Endothelial cell of umbilical vein (primary cell): ENCODE data around the gene CCDC28A. TPM values are rescaled to one million over a fixed set of nuclear protein-coding genes. Genes with fewer than 3 reads are reported as not detected.

Experiments
- BruUV-seq: library from RNA; stranded (reverse); fragments of 400-500 nt; replicated peaks from 2 replicates; lab custom pipeline; 2021; lab: Mats Ljungman, UMichigan
- CTCF ChIA-PET: fragments of 300-600, 350-600 bp; sonication (Branson Sonifier 250); formaldehyde crosslinking; loops from one replicate; lab custom pipeline; 2021; ENCODE audit warnings: antibody characterized with exemption, inconsistent platforms; lab: Charles Lee
- POLR2A ChIA-PET: fragments of 300-600, 350-600 bp; sonication (Branson Sonifier 250); formaldehyde crosslinking; loops from one replicate; lab custom pipeline; 2021; ENCODE audit warnings: antibody characterized with exemption, inconsistent platforms; lab: Charles Lee
- DNase-seq: peaks from one replicate; pipeline ENCODE4 v3.0.0-alpha.2; 2011; ENCODE audit warnings: low read depth, low spot score
- FAIRE-seq: peaks from 2 replicates; lab custom pipeline; 2011; peaks lifted over from hg19 to GRCh38; lab: Jason Lieb, UNC
- H2AFZ ChIP-seq: 2 replicates; pipeline ENCODE4 v1.6.0; 2012; ENCODE audit warnings: low read depth, low read length, control low read depth, inconsistent platforms
- H3K27ac ChIP-seq: 2 replicates; pipeline ENCODE4 v1.5.1; 2011; ENCODE audit warnings: low read depth, mild to moderate bottlenecking, control low read depth, low read length, moderate library complexity; ENCODE audit not compliant: insufficient read depth
- H3K27me3 ChIP-seq, 2 experiments: 2 replicates each; pipeline versions ENCODE4 v1.6.0 to v1.6.1; 2011; ENCODE audit warnings: low read length in 2 of 2, mixed read lengths in 1 of 2; ENCODE audit not compliant: control insufficient read depth in 2 of 2, insufficient read depth in 2 of 2
- H3K36me3 ChIP-seq, 2 experiments: 2 replicates in 1 of 2; 3 replicates in 1 of 2; pipeline ENCODE4 v1.5.1; 2011; ENCODE audit warnings: low read length in 2 of 2, mild to moderate bottlenecking in 1 of 2, moderate library complexity in 1 of 2; ENCODE audit not compliant: control insufficient read depth in 2 of 2, insufficient read depth in 2 of 2; ENCODE audit errors: extremely low read depth in 1 of 2
- H3K4me1 ChIP-seq: 3 replicates; pipeline ENCODE4 v1.5.1; 2011; ENCODE audit warnings: mild to moderate bottlenecking, low read length; ENCODE audit not compliant: control insufficient read depth, insufficient read depth; ENCODE audit errors: extremely low read depth
- H3K4me2 ChIP-seq: 2 replicates; pipeline ENCODE4 v1.6.1; 2011; ENCODE audit warnings: low read length, control low read depth, mixed read lengths; ENCODE audit not compliant: insufficient read depth
- H3K4me3 ChIP-seq, 3 experiments: fragments of 200-600 bp in 1 of 3; sonication (generic), shearing (Covaris generic) in 1 of 3; replicated peaks in 1 of 3; 2 replicates each; pipeline ENCODE4 v1.5.1; 2011 to 2016; ENCODE audit warnings: control low read depth in 3 of 3, low read length in 3 of 3, mild to moderate bottlenecking in 2 of 3, inconsistent platforms in 1 of 3, low read depth in 1 of 3, moderate library complexity in 1 of 3; ENCODE audit not compliant: insufficient read depth in 1 of 3
- H3K79me2 ChIP-seq: 2 replicates; pipeline ENCODE4 v1.6.0; 2012; ENCODE audit warnings: low read length, inconsistent platforms; ENCODE audit not compliant: control insufficient read depth, insufficient read depth
- H3K9ac ChIP-seq: replicated peaks from 2 replicates; pipeline ENCODE3; 2011; ENCODE audit warnings: low read length, control low read depth; ENCODE audit not compliant: insufficient read depth; ENCODE audit errors: extremely low read depth
- H3K9me1 ChIP-seq: replicated peaks from 3 replicates; pipeline ENCODE4 v1.6.0; 2011; ENCODE audit warnings: mild to moderate bottlenecking, low read length; ENCODE audit not compliant: control insufficient read depth, insufficient read depth; ENCODE audit errors: extremely low read depth
- H3K9me3 ChIP-seq: replicated peaks from 2 replicates; pipeline ENCODE4 v1.5.1; 2012; ENCODE audit warnings: low read length, inconsistent platforms; ENCODE audit not compliant: control insufficient read depth, insufficient read depth
- H4K20me1 ChIP-seq: replicated peaks from 2 replicates; pipeline ENCODE3; 2011; ENCODE audit warnings: mild to moderate bottlenecking, low read length; ENCODE audit not compliant: control insufficient read depth, insufficient read depth; ENCODE audit errors: extremely low read depth
- CTCF ChIP-seq, 2 donors: IDR thresholded peaks; 1 replicate in 1 of 2; 2 replicates in 1 of 2; pipeline ENCODE4 v1.5.1; 2011; ENCODE audit warnings: low read length in 2 of 2, mild to moderate bottlenecking in 2 of 2, moderate library complexity in 2 of 2, control low read depth in 1 of 2, inconsistent platforms in 1 of 2, low read depth in 1 of 2; ENCODE audit not compliant: insufficient read depth in 1 of 2; ENCODE audit errors: extremely low read depth in 1 of 2
- EZH2 ChIP-seq: IDR thresholded peaks from 2 replicates; pipeline ENCODE4 v1.6.1; 2012; ENCODE audit warnings: borderline replicate concordance, low read depth, mild to moderate bottlenecking, moderate library complexity, low read length, inconsistent platforms; ENCODE audit not compliant: severe bottlenecking
- FOS ChIP-seq: IDR thresholded peaks from 2 replicates; pipeline ENCODE4 v1.6.1; 2011; ENCODE audit warnings: mild to moderate bottlenecking, low read length, moderate library complexity, borderline replicate concordance; ENCODE audit not compliant: insufficient read depth
- GATA2 ChIP-seq: IDR thresholded peaks from 2 replicates; pipeline ENCODE4 v1.7.0; 2011; ENCODE audit warnings: low read depth, mild to moderate bottlenecking, moderate library complexity, mixed read lengths, low read length; ENCODE audit not compliant: insufficient read length, insufficient read depth
- JUN ChIP-seq: IDR thresholded peaks from 2 replicates; pipeline ENCODE4 v1.6.1; 2011; ENCODE audit warnings: borderline replicate concordance, low read depth; ENCODE audit not compliant: insufficient read length, insufficient read depth
- MAX ChIP-seq: IDR thresholded peaks from 2 replicates; pipeline ENCODE4 v1.6.1; 2011; ENCODE audit not compliant: insufficient read depth, insufficient read length
- MYC ChIP-seq: IDR thresholded peaks from one replicate; pipeline ENCODE4 v1.6.1; 2011; ENCODE audit warnings: mild to moderate bottlenecking, low read depth, low read length
- POLR2A ChIP-seq: IDR thresholded peaks from 2 replicates; pipeline ENCODE4 v1.6.1; 2012; ENCODE audit warnings: low read depth, mild to moderate bottlenecking, control low read depth, low read length
- POLR2AphosphoS5 ChIP-seq: IDR thresholded peaks from 2 replicates; pipeline ENCODE4 v1.6.1; 2012; ENCODE audit warnings: low read depth, mild to moderate bottlenecking, control low read depth, low read length, moderate library complexity; ENCODE audit not compliant: insufficient read depth
- dilution Hi-C: fragments of 300-500 bp; cut with MboI; formaldehyde crosslinking; loops from one replicate; pipeline ENCODE4 v1.15.0; 2019; ENCODE audit warnings: low sequenced_read_pairs; ENCODE audit not compliant: extremely low pct_ligation_motif_present
- intact Hi-C: fragments of 100-400 bp; cut with micrococcal nuclease; formaldehyde crosslinking; loops from one replicate; pipeline ENCODE4 v1.10.0; 2022
- polyA plus RNA-seq, 4 experiments: library from polyadenylated mRNA; depleted of rRNA in 3 of 4; stranded (reverse) in 3 of 4; unstranded in 1 of 4; fragments of >200 nt; gene quantifications; 2 replicates each; pipeline versions ENCODE4 v1.2.1 to v1.2.3, GENCODE V29; 2011 to 2012; ENCODE audit warnings: missing spikeins in 1 of 4
- total RNA-seq: library from RNA; stranded (reverse); gene quantifications from 2 replicates; pipeline ENCODE4 v1.2.3, GENCODE V29; 2021

CCDC28A gene
- total and polyA plus RNA-seq, 2 donors (not counting 3 experiments of a cell fraction or from before 2014, with no cell fraction given), result 11.1 to 12.8 TPM

GRCh38 chr6:138796771-138797170 lies 23.2 kb downstream of the CCDC28A start:
- no peak for TF ChIP-seq FOS
- no peak for TF ChIP-seq MAX
- no peak for TF ChIP-seq JUN
- no peak for TF ChIP-seq MYC
- no peak for TF ChIP-seq POLR2AphosphoS5
- no peak for TF ChIP-seq EZH2
- TF ChIP-seq GATA2, result no peak
- no peak for TF ChIP-seq POLR2A
- no TSS peak for BruUV-seq
- Histone ChIP-seq H3K9me1 (no peaks in the 10 kb centered on the region), H3K4me3 (no peak overlapping the region), H3K79me2 (no peaks in the 10 kb centered on the region), H3K9ac (no peak overlapping the region), H3K4me2 (no peak overlapping the region), H3K9me3 (no peaks in the 10 kb centered on the region), H3K27me3 (no peaks in the 10 kb centered on the region), H2AFZ (no peak overlapping the region), H3K27ac (no peak overlapping the region), H3K4me1 (no peaks in the 10 kb centered on the region), H4K20me1 (no peaks in the 10 kb centered on the region), H3K36me3 (no peaks in the 10 kb centered on the region)
- FAIRE-seq, result no peak
- DNase-seq, result no peak
- POLR2A ChIA-PET, result no interaction called here
- CTCF ChIA-PET, result interaction anchor here (2.2 kb wide), 1 partner anchor 19 kb away, joined by 9 read pairs; no protein-coding TSS in a partner anchor
- intact Hi-C loops (no loop called here), dilution Hi-C loops (no loop called here)

- no peak overlapping the region for H3K27ac ChIP-seq
- H3K4me2 ChIP-seq, result no peak overlapping the region
- ChIA-PET CTCF (no interaction called here), POLR2A (no interaction called here)
- FAIRE-seq (no peak), DNase-seq (no peak)
- H3K27me3 ChIP-seq, result no peaks in the 10 kb centered on the region
- H3K9me3 ChIP-seq, result no peaks in the 10 kb centered on the region
- no peak for TF ChIP-seq JUN
- no peak for TF ChIP-seq MAX
- no peak for TF ChIP-seq POLR2AphosphoS5
- TF ChIP-seq EZH2, result no peak
- TF ChIP-seq MYC, result no peak
- TF ChIP-seq GATA2, result no peak
- no peak for TF ChIP-seq FOS
- TF ChIP-seq CTCF (IDR thresholded peaks at IDR 0.05; ENCODE audit: extremely low read depth in 1 of 2, insufficient read depth in 1 of 2, low read depth in 1 of 2, low read length in 2 of 2), result no peak
- no peak for TF ChIP-seq POLR2A
- intact Hi-C loops (no loop called here), dilution Hi-C loops (no loop called here)
- no TSS peak for BruUV-seq
- no peak overlapping the region for H3K4me3 ChIP-seq
- no peaks in the 10 kb centered on the region for H3K36me3 ChIP-seq
- no peak overlapping the region for H2AFZ ChIP-seq
- H3K79me2 ChIP-seq, result no peaks in the 10 kb centered on the region
- H3K4me1 ChIP-seq, result no peaks in the 10 kb centered on the region
- no peaks in the 10 kb centered on the region for H3K9me1 ChIP-seq
- H3K9ac ChIP-seq, result no peak overlapping the region
- no peaks in the 10 kb centered on the region for H4K20me1 ChIP-seq
Observed at GRCh38 chr6:138797806-138798446, 24.4 kb downstream of the CCDC28A start.
